ENCODE results near the gene SLC47A1.

SLC47A1 gene

GRCh38 chr17:19558946-19559345 lies 25.3 kb downstream of the SLC47A1 start:
- TF ChIP-seq CTCF (conservative IDR thresholded peaks at IDR 0.05; ENCODE audit: low read depth, low read length) = no peak
- DNase-seq (ENCODE audit: low read depth) = no peak
- H3K4me3 ChIP-seq (ENCODE audit: low read depth, low read length) = no peak overlapping the region

DNA sequence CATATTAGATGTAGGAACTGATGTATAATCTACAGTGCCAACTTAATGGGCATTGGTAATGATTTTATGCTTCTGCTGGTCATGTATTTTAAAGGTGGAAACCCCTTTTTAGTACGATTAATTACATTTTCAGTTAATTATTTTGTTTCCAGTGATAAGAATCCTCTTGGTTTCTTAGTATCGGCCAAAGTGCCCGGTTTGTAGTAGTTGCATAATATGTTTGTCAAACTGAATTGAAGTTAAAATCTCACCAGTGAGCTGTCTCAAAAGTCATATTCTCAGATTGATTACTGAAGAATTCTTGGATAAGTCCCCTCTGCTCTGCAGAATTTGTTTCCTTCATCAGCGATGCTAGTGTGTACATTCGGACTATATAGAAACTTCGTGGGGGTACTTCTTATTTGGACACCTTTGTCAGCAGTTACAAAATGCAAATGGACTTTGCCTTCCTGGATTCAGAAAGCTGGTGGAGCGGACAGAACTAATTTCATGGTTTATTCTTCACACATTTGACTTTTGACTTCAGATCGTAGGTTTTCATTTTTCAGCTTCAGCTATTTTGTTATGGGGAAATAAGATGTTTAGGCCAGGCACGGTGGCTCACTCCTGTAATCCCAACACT lies 28.2 kb downstream of the SLC47A1 start:
- TF ChIP-seq CTCF (conservative IDR thresholded peaks at IDR 0.05; ENCODE audit: low read depth, low read length) = no peak
- DNase-seq (ENCODE audit: low read depth) = no peak
- H3K4me3 ChIP-seq (ENCODE audit: low read depth, low read length) = no peak overlapping the region

DNA sequence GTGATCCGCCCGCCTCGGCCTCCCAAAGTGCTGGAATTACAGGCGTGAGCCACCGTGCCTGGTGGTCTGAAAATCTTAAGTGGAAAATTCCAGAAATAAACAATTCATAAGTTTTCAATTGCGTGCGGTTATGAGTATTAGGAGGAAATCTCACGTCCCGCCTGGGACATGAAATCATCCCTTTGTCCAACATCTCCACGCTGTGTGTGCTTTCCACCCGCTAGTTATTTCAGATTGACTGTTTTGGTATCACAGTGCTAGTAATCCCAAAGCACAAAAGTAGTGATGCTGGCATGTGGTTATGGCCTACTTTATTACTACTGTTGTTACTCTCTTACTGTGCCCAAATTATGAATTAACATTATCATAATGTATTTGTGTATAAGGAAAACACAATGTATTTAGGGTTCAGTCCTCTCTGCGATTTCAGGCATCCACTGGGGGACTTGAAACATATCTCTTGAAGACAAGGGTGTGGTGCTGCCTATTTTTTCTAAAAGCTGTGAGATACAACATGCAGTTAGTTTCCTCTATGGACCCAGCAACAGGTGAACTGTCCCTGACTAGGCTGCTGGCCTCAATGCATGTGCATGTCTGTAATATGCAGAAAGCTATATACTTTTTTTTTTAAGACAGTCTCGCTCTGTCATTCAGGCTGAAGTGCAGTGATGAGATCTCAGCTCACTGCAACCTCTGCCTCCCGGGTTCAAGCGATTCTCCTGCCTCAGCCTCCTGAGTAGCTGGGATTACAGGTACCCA lies 32.3 kb downstream of the SLC47A1 start:
- H3K4me3 ChIP-seq (ENCODE audit: low read depth, low read length) = no peak overlapping the region
- no peak for DNase-seq (ENCODE audit: low read depth)
- TF ChIP-seq CTCF (conservative IDR thresholded peaks at IDR 0.05; ENCODE audit: low read depth, low read length) = no peak

- TF ChIP-seq CTCF (conservative IDR thresholded peaks at IDR 0.05; ENCODE audit: low read depth, low read length) = no peak
These were observed 33.8 kb downstream of the SLC47A1 start for GRCh38 chr17:19567216-19568015.

DNA sequence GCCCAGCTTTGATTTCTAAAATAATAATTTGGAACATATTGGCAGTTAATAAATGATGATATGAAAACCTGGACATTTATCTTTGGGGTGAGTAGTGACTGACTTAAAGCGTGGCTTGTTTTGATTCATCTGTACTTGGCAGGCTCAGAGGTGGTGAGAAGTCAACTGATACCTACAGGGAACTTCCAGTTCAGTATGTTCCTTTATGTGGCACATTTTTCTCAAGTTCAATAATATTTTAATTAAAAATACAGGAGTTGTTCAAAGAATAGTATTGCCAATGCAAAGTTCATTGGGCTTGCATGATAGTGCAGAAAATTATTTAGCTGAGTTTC lies 34.3 kb downstream of the SLC47A1 start:
- DNase-seq (ENCODE audit: low read depth) = no peak
- H3K4me3 ChIP-seq (ENCODE audit: low read depth, low read length) = no peak overlapping the region
- no peak for TF ChIP-seq CTCF (conservative IDR thresholded peaks at IDR 0.05; ENCODE audit: low read depth, low read length)

More at GRCh38 chr17:19567216-19568015, 33.8 kb downstream of the SLC47A1 start:
- no peak for DNase-seq (ENCODE audit: low read depth)
- no peak overlapping the region for H3K4me3 ChIP-seq (ENCODE audit: low read depth, low read length)

GRCh38 chr17:19569785-19570543 lies 36.3 kb downstream of the SLC47A1 start:
- no peak overlapping the region for H3K4me3 ChIP-seq (ENCODE audit: low read depth, low read length)
- no peak for TF ChIP-seq CTCF (conservative IDR thresholded peaks at IDR 0.05; ENCODE audit: low read depth, low read length)
- DNase-seq (ENCODE audit: low read depth) = no peak

Measured in choroid plexus epithelial cell (primary cell).